MCF 10A (cell line): ENCODE measurements around the gene PACSIN1. TPM values are rescaled to one million over a fixed set of nuclear protein-coding genes. Genes with fewer than 3 reads are reported as not detected.
A peak's percentile ranks its signal among the peaks of the same experiment; 100 is the strongest.

Source experiments
- BruUV-seq: library from RNA; stranded (reverse); fragments of 400-500 nt; replicated peaks from 2 replicates; lab custom pipeline; 2021; lab: Mats Ljungman, UMichigan
- CTCF ChIA-PET: fragments of 300-600 bp; sonication (Branson Sonifier 250); formaldehyde crosslinking; extraction: SDS; loops from one replicate; lab custom pipeline; 2021; ENCODE audit warnings: antibody characterized with exemption, inconsistent platforms; lab: Yijun Ruan, JAX
- POLR2A ChIA-PET: fragments of 300-600, 350-650 bp; sonication (Branson Sonifier 250); formaldehyde crosslinking; extraction: SDS; loops from one replicate; lab custom pipeline; 2020; ENCODE audit warnings: antibody characterized with exemption, inconsistent platforms; lab: Yijun Ruan, JAX
- DNase-seq: peaks from one replicate; pipeline ENCODE4 v3.0.0-alpha.2; 2018; ENCODE audit not compliant: unreplicated experiment
- H3K27ac Mint-ChIP-seq: one replicate; pipeline ENCODE4 v1.8.0; 2022; ENCODE audit warnings: mild to moderate bottlenecking, low read depth, mixed read lengths; ENCODE audit not compliant: unreplicated experiment
- H3K27me3 Mint-ChIP-seq: one replicate; pipeline ENCODE4 v1.8.0; 2022; ENCODE audit warnings: mixed read lengths; ENCODE audit not compliant: insufficient read depth, unreplicated experiment
- H3K36me3 Mint-ChIP-seq: one replicate; pipeline ENCODE4 v1.8.0; 2022; ENCODE audit warnings: mild to moderate bottlenecking, moderate library complexity, mixed read lengths; ENCODE audit not compliant: insufficient read depth, unreplicated experiment
- H3K4me1 Mint-ChIP-seq: one replicate; pipeline ENCODE4 v1.8.0; 2022; ENCODE audit warnings: mixed read lengths; ENCODE audit not compliant: insufficient read depth, unreplicated experiment
- H3K4me3 Mint-ChIP-seq: one replicate; pipeline ENCODE4 v1.8.0; 2022; ENCODE audit warnings: mild to moderate bottlenecking, moderate library complexity, mixed read lengths; ENCODE audit not compliant: unreplicated experiment
- H3K9me3 Mint-ChIP-seq: one replicate; pipeline ENCODE4 v1.8.0; 2022; ENCODE audit warnings: mixed read lengths; ENCODE audit not compliant: unreplicated experiment
- CTCF ChIP-seq: fragments of 200-600 bp; IDR thresholded peaks from one replicate; pipeline ENCODE4 v1.8.0; 2022; ENCODE audit warnings: antibody characterized with exemption, mild to moderate bottlenecking; ENCODE audit not compliant: unreplicated experiment
- intact Hi-C: fragments of 100-400 bp; cut with micrococcal nuclease; formaldehyde crosslinking; loops from 2 replicates; pipeline ENCODE4 v1.14.1; 2022
- total RNA-seq: library from RNA; stranded (reverse); gene quantifications from 2 replicates; pipeline ENCODE4 v1.2.3, GENCODE V29; 2022

Gene PACSIN1
- total RNA-seq, 1 experiment from 2014 or later, result not detected

GRCh38 chr6:34543421-34543820, 77.5 kb downstream of the PACSIN1 start:
- BruUV-seq, result no TSS peak
- Mint-ChIP-seq H3K4me3 (no peak overlapping the region), H3K27ac (no peak overlapping the region), H3K27me3 (no peaks in the 10 kb centered on the region), H3K4me1 (peaks cover 14% of the 10 kb centered on the region), H3K9me3 (no peaks in the 10 kb centered on the region), H3K36me3 (no peaks in the 10 kb centered on the region)
- POLR2A ChIA-PET, result no interaction called here
- intact Hi-C loops, result no loop called here
- CTCF ChIA-PET, result no interaction called here
- DNase-seq, result peak; percentile 77
- no peak for TF ChIP-seq CTCF

- H3K27me3 Mint-ChIP-seq, result no peaks in the 10 kb centered on the region
- no peak overlapping the region for H3K4me3 Mint-ChIP-seq
- POLR2A ChIA-PET, result interaction anchor here (0.7 kb wide), 1 partner anchor 38 kb away, joined by 3 read pairs; no protein-coding TSS in a partner anchor
- no peaks in the 10 kb centered on the region for H3K9me3 Mint-ChIP-seq
- CTCF ChIA-PET, result no interaction called here
- TF ChIP-seq CTCF, result no peak
- intact Hi-C loops, result no loop called here
- no peak overlapping the region for H3K27ac Mint-ChIP-seq
- H3K4me1 Mint-ChIP-seq, result peaks cover 14% of the 10 kb centered on the region
- no peak for DNase-seq
- no TSS peak for BruUV-seq
- H3K36me3 Mint-ChIP-seq, result no peaks in the 10 kb centered on the region
These were observed 78.3 kb downstream of the PACSIN1 start for GRCh38 chr6:34544052-34544604.

DNA sequence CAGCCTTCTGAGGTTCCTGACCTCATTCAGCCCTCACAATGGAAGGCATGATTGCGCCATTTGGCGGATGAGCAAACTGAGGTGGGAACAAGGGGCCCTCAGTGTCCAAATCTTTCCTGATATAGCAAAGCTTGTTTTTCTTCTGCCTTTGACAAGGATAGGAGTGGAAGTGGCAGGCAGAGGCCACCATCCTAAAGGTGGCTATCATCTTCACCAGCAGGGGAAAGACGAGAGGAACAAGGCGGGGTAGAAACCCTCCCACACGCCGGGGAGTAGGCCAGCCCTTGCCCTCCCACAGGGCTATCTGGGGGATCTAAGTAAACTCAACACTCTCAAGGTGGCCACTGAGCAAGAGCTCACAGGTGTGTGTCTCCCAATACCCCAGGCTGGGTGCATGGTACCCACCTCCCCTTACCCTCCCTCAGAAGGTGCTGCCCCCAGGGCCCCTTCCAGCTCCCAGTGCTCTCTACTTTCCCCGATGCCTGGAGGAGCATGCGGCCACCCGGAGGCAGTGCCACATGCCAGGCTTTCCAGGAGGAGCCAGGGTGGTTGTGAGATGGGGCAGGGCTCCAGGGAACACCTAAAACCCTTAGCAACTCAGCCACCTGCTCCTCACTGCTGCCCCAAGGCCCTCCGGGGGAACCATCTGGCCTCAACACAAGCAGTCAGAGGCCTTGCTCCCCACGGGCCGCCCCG, 79.0 kb downstream of the PACSIN1 start:
- Mint-ChIP-seq H3K36me3 (no peaks in the 10 kb centered on the region), H3K27ac (no peak overlapping the region), H3K9me3 (no peaks in the 10 kb centered on the region), H3K4me1 (peaks cover 14% of the 10 kb centered on the region), H3K4me3 (no peak overlapping the region), H3K27me3 (no peaks in the 10 kb centered on the region)
- CTCF ChIA-PET, result no interaction called here
- intact Hi-C loops, result no loop called here
- no peak for DNase-seq
- BruUV-seq, result no TSS peak
- TF ChIP-seq CTCF, result no peak
- POLR2A ChIA-PET, result interaction anchor here (0.7 kb wide), 1 partner anchor 39 kb away, joined by 3 read pairs; no protein-coding TSS in a partner anchor

DNA sequence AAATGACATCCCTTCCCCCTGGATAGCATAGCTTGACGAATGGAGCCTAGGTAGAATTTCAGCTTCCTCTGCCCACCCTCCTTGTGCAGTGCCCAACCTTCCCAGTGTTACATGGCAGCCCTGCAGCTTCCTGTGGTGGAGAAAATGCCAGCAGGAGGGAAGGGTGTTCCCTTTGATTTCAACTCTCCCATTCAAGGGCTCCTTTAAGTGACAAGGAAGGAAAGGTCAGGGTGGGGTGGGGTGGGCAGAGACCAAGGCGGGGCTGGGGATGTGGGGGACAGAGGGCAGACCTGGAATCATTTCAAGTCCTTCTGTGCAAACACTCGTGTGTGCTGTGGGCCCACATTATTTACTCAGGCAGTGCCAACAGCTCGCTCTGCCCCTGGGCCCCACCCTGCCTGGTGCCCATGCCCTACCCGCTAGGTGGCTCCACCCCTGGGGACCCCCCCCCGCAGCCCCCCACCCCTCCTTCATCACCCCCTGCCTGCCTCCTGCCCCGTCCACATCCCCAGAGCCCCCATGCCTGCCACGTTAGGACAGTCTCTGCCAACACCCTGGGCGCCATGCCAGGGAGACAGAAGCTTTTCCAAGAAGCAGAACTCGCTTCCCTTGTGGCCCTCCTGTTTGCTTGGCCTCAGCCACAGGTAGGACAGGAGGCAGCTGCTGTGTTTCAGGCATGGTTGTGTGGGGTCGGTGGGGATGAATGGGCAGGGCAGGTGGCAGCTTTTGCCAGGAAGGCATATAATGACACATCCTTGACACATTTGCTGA, 80.9 kb downstream of the PACSIN1 start:
- CTCF ChIA-PET, result interaction anchor here (0.6 to 0.7 kb wide), 4 partner anchors 19 to 557 kb away, joined by 3 to 6 read pairs (median 3); no protein-coding TSS in a partner anchor
- Mint-ChIP-seq H3K36me3 (no peaks in the 10 kb centered on the region), H3K4me1 (peaks cover 14% of the 10 kb centered on the region), H3K27me3 (no peaks in the 10 kb centered on the region), H3K4me3 (no peak overlapping the region), H3K9me3 (no peaks in the 10 kb centered on the region), H3K27ac (no peak overlapping the region)
- DNase-seq, result peak; percentile 71
- no peak for TF ChIP-seq CTCF
- no TSS peak for BruUV-seq
- POLR2A ChIA-PET, result interaction anchor here (0.5 to 0.6 kb wide), 2 partner anchors 448 to 1482 kb away, joined by 3 read pairs; no protein-coding TSS in a partner anchor
- intact Hi-C loops, result no loop called here
